ENCODE measurements around the gene PHF3. TPM values are rescaled to one million over a fixed set of nuclear protein-coding genes. Genes with fewer than 3 reads are reported as not detected.
A peak's percentile ranks its signal among the peaks of the same experiment; 100 is the strongest.

Gene PHF3, protein sequence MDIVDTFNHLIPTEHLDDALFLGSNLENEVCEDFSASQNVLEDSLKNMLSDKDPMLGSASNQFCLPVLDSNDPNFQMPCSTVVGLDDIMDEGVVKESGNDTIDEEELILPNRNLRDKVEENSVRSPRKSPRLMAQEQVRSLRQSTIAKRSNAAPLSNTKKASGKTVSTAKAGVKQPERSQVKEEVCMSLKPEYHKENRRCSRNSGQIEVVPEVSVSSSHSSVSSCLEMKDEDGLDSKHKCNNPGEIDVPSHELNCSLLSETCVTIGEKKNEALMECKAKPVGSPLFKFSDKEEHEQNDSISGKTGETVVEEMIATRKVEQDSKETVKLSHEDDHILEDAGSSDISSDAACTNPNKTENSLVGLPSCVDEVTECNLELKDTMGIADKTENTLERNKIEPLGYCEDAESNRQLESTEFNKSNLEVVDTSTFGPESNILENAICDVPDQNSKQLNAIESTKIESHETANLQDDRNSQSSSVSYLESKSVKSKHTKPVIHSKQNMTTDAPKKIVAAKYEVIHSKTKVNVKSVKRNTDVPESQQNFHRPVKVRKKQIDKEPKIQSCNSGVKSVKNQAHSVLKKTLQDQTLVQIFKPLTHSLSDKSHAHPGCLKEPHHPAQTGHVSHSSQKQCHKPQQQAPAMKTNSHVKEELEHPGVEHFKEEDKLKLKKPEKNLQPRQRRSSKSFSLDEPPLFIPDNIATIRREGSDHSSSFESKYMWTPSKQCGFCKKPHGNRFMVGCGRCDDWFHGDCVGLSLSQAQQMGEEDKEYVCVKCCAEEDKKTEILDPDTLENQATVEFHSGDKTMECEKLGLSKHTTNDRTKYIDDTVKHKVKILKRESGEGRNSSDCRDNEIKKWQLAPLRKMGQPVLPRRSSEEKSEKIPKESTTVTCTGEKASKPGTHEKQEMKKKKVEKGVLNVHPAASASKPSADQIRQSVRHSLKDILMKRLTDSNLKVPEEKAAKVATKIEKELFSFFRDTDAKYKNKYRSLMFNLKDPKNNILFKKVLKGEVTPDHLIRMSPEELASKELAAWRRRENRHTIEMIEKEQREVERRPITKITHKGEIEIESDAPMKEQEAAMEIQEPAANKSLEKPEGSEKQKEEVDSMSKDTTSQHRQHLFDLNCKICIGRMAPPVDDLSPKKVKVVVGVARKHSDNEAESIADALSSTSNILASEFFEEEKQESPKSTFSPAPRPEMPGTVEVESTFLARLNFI (N-terminal part only)
- total RNA-seq, result 46.2 and 48.1 TPM in 2 replicates
- long read RNA-seq, full-length matches to known transcripts, result 5 of 161 reads
- long read RNA-seq, partial matches to known transcripts, result 135 of 161 reads
- long read RNA-seq, other reads (novel, unspliced or antisense), result 21 of 161 reads

DNA sequence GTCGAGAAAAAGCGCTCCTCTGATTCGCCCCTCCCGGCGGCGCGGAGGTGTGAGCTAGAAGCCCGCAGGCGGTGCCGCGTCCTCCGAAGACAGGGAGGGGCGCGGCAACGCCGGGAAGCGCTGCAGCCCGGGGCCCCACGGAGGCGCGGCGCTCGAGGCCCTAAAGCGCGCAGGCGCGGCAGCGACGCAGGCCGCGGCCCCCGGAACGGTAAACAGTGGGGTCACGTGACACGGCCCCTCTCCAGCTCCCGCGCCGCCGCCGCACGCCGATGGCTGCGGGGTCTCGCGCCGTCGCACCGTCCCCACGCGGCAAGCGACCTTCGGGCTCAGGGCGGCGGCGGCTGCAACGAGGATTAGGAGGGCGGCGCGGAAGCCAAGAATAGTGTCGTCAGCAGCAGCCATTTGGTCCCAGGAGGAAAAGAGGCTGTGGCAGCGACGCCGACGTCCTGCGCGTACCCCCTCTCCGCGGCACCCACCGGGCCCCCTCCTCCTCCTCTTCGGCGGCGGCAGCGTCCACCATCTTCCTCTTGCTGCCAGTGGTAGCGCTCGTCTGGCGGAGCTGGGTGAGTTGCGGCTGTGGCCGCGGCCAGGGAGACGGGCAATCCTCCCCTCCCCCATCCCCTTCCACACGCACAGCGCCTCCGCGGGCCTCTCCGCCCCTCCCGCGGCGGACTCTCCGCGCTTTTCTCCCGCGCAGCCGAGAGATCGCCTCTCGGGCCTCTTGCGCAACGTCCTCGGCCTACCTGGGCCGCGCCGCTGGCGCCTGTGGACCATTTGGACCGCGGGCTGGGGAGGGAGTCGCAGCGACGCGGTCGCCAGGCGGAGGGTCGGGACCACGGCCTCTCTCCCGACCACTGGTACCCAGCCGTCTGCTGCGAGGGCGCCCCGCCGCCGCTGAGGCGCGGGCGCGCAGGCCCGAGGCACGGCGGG lies at the start of gene PHF3:
Gene PHF3 (plus strand): TSS at position 215 of the 930 bp plus-strand sequence. CDS start 10,750 bp downstream, outside the sequence.
- DNase-seq (ENCODE audit: low read depth, low spot score), result peak; percentile 79
- H3K4me3 Mint-ChIP-seq, result peak within 1 kb of the TSS; percentile 97
- no peaks in the 10 kb centered on the region for H3K36me3 Mint-ChIP-seq (ENCODE audit: low read depth)
- TF ChIP-seq, protein P1, sequence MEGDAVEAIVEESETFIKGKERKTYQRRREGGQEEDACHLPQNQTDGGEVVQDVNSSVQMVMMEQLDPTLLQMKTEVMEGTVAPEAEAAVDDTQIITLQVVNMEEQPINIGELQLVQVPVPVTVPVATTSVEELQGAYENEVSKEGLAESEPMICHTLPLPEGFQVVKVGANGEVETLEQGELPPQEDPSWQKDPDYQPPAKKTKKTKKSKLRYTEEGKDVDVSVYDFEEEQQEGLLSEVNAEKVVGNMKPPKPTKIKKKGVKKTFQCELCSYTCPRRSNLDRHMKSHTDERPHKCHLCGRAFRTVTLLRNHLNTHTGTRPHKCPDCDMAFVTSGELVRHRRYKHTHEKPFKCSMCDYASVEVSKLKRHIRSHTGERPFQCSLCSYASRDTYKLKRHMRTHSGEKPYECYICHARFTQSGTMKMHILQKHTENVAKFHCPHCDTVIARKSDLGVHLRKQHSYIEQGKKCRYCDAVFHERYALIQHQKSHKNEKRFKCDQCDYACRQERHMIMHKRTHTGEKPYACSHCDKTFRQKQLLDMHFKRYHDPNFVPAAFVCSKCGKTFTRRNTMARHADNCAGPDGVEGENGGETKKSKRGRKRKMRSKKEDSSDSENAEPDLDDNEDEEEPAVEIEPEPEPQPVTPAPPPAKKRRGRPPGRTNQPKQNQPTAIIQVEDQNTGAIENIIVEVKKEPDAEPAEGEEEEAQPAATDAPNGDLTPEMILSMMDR (conservative IDR thresholded peaks at IDR 0.05), result peak; percentile 13
- peak within 1 kb of the TSS; percentile 96 for H3K27ac Mint-ChIP-seq (ENCODE audit: unreplicated experiment)
- peaks cover 45% of the 10 kb centered on the region for H3K4me1 Mint-ChIP-seq
- no peaks in the 10 kb centered on the region for H3K9me3 Mint-ChIP-seq
- H3K27me3 Mint-ChIP-seq (ENCODE audit: low read depth), result peaks cover 16% of the 10 kb centered on the region

DNA sequence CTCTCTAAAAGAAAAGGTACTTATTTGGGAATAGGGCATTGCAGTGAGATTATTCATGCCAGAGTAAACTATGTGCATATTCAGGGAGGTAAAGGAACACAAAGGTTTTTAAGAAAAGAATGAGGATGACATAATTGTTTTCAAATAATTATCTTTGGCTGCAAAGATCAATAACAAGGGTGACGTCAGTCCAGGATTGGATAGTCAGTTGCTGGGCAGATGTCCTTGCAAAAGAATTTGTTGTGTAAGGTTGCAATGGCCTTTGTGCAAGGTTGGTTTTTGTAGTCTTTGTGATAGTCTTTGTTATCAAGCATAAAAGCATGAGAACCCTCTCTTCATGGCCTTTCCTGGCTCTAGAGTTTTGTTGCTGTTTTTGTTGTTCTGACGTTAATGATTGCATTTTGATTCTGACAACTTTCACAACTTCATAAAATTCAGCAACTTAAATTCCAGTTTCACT lies 45.6 kb upstream of the PHF3 start:
- Mint-ChIP-seq H3K36me3 (ENCODE audit: low read depth) (no peaks in the 10 kb centered on the region), H3K27me3 (ENCODE audit: low read depth) (no peaks in the 10 kb centered on the region), H3K9me3 (no peaks in the 10 kb centered on the region), H3K4me3 (peak overlapping the region; percentile 12), H3K27ac (ENCODE audit: unreplicated experiment) (peak overlapping the region; percentile 60), H3K4me1 (peaks cover 13% of the 10 kb centered on the region)
- no peak for DNase-seq (ENCODE audit: low read depth, low spot score)
- TF ChIP-seq, protein P1 (conservative IDR thresholded peaks at IDR 0.05), result no peak

DNA sequence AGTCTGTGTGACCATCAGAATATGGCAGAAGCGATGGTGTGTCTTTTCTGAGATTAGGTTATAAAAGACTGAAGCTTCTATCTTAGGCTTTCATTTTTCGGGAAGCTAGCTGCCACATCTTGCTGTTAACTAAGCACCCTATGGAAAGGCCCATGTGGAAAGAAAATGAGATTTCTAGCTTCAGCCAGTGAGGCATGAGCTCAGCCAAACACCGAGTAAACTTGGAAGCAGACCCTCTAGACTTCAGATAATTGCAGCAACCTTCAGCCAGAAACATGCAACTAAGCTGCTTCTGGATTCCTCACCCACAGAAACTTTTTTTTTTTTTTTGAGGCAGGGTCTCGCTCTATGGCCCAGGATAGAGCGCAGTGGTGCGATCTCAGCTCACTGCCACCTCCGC lies 42.7 kb upstream of the PHF3 start:
- DNase-seq (ENCODE audit: low read depth, low spot score), result no peak
- Mint-ChIP-seq H3K27ac (ENCODE audit: unreplicated experiment) (no peak overlapping the region), H3K9me3 (no peaks in the 10 kb centered on the region), H3K4me3 (no peak overlapping the region), H3K27me3 (ENCODE audit: low read depth) (no peaks in the 10 kb centered on the region), H3K36me3 (ENCODE audit: low read depth) (no peaks in the 10 kb centered on the region), H3K4me1 (peaks cover 18% of the 10 kb centered on the region)
- TF ChIP-seq, protein P1 (conservative IDR thresholded peaks at IDR 0.05), result no peak

- Mint-ChIP-seq H3K4me1 (peaks cover 18% of the 10 kb centered on the region), H3K27ac (ENCODE audit: unreplicated experiment) (peak overlapping the region; percentile 94), H3K27me3 (ENCODE audit: low read depth) (no peaks in the 10 kb centered on the region), H3K36me3 (ENCODE audit: low read depth) (no peaks in the 10 kb centered on the region), H3K4me3 (peak overlapping the region; percentile 94), H3K9me3 (peaks cover 3% of the 10 kb centered on the region)
- DNase-seq (ENCODE audit: low read depth, low spot score), result no peak
- TF ChIP-seq, protein P1 (conservative IDR thresholded peaks at IDR 0.05), result no peak
Measured at GRCh38 chr6:63597141-63598048, 38.2 kb upstream of the PHF3 start.
